Measurements from ENCODE around the gene THSD7B.
"Not testable (repeated sequence)": the region's sequence is repeated elsewhere in the genome, so short reads cannot be mapped to it uniquely, and the experiment has no call there.

THSD7B gene

GRCh38 chr2:137291836-137292570 is 526.7 kb downstream of the THSD7B start:
- no peak for DNase-seq

- no peak for DNase-seq
These were observed 533.0 kb downstream of the THSD7B start for GRCh38 chr2:137298377-137298776.

GRCh38 chr2:137300987-137301386 is 535.6 kb downstream of the THSD7B start:
- DNase-seq, result no peak

GRCh38 chr2:137302957-137303356 is 537.6 kb downstream of the THSD7B start:
- DNase-seq, result no peak

- DNase-seq, result no peak
These were observed 550.7 kb downstream of the THSD7B start for GRCh38 chr2:137316075-137316474.

- no peak for DNase-seq
These were observed 556.2 kb downstream of the THSD7B start for GRCh38 chr2:137321566-137321965.

- DNase-seq, result not testable (repeated sequence)
These were observed 566.2 kb downstream of the THSD7B start for GRCh38 chr2:137331562-137331961.

- DNase-seq, result no peak
These were observed 568.2 kb downstream of the THSD7B start for GRCh38 chr2:137333386-137334165.

GRCh38 chr2:137336067-137336466 is 570.7 kb downstream of the THSD7B start:
- DNase-seq, result no peak

- DNase-seq, result no peak
These were observed 573.7 kb downstream of the THSD7B start for GRCh38 chr2:137339051-137339450.

GRCh38 chr2:137345994-137346393 is 580.6 kb downstream of the THSD7B start:
- no peak for DNase-seq

- DNase-seq, result no peak
These were observed 583.0 kb downstream of the THSD7B start for GRCh38 chr2:137348301-137348700.

GRCh38 chr2:137357634-137358033 is 592.3 kb downstream of the THSD7B start:
- no peak for DNase-seq

- no peak for DNase-seq
These were observed 602.0 kb downstream of the THSD7B start for GRCh38 chr2:137367361-137367760.

GRCh38 chr2:137369106-137369505 is 603.8 kb downstream of the THSD7B start:
- no peak for DNase-seq

- DNase-seq, result no peak
These were observed 613.8 kb downstream of the THSD7B start for GRCh38 chr2:137379186-137379585.

GRCh38 chr2:137380610-137381009 is 615.3 kb downstream of the THSD7B start:
- DNase-seq, result no peak

GRCh38 chr2:137381731-137382130 is 616.4 kb downstream of the THSD7B start:
- no peak for DNase-seq

- DNase-seq, result no peak
These were observed 618.0 kb downstream of the THSD7B start for GRCh38 chr2:137383391-137383790.

GRCh38 chr2:137387044-137387443 is 621.7 kb downstream of the THSD7B start:
- no peak for DNase-seq

GRCh38 chr2:137405496-137405895 is 640.2 kb downstream of the THSD7B start:
- DNase-seq, result no peak

- no peak for DNase-seq
These were observed 646.2 kb downstream of the THSD7B start for GRCh38 chr2:137411585-137411984.

- DNase-seq, result no peak
These were observed 655.4 kb downstream of the THSD7B start for GRCh38 chr2:137420744-137421143.

GRCh38 chr2:137435162-137435561 is 669.8 kb downstream of the THSD7B start:
- no peak for DNase-seq

Measured in NCI-H1436 (cell line).